Measurements from ENCODE around the gene ADORA3. TPM values are rescaled to one million over a fixed set of nuclear protein-coding genes. Genes with fewer than 3 reads are reported as not detected.

The ADORA3 gene
- total and polyA plus RNA-seq, 10 of the 15 experiments (the other 5 are each of a cell fraction or from before 2014, with no cell fraction given) = 0.14 to 0.29 (median 0.18) TPM; not detected in 2

DNA sequence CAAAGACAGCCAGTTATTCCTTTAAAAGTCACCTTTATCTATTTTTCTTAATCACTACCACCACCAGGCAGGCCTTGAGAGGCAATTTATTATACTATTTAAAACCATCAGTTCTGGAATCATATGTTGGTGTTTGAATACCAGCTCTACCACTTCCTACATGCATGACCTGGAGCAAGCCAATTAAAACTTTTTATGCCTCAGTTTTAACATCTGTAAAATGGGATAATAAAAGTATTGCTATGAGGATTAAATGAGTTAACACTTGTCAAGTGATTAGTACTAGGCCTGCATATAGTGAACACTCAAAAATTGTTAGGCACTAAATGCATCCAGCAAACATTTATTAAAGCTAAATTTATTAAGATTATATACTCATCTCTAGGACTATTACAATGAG is 49.2 kb upstream of the ADORA3 start (continued):
- TF ChIP-seq NFIC (IDR thresholded peaks at IDR 0.05; ENCODE audit: low read depth, low read length) (no peak), SPI1 (IDR thresholded peaks at IDR 0.05; ENCODE audit: borderline replicate concordance, insufficient read depth, low read depth, low read length) (no peak), ZZZ3 (IDR thresholded peaks at IDR 0.05; ENCODE audit: control insufficient read depth, insufficient read length, low read depth) (no peak), TCF12 (IDR thresholded peaks at IDR 0.05; ENCODE audit: low read depth, low read length) (no peak), ZNF622 (IDR thresholded peaks at IDR 0.05) (no peak)
- TF ChIP-seq, protein P1, sequence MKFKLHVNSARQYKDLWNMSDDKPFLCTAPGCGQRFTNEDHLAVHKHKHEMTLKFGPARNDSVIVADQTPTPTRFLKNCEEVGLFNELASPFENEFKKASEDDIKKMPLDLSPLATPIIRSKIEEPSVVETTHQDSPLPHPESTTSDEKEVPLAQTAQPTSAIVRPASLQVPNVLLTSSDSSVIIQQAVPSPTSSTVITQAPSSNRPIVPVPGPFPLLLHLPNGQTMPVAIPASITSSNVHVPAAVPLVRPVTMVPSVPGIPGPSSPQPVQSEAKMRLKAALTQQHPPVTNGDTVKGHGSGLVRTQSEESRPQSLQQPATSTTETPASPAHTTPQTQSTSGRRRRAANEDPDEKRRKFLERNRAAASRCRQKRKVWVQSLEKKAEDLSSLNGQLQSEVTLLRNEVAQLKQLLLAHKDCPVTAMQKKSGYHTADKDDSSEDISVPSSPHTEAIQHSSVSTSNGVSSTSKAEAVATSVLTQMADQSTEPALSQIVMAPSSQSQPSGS (IDR thresholded peaks at IDR 0.05; ENCODE audit: low read length) = no peak

DNA sequence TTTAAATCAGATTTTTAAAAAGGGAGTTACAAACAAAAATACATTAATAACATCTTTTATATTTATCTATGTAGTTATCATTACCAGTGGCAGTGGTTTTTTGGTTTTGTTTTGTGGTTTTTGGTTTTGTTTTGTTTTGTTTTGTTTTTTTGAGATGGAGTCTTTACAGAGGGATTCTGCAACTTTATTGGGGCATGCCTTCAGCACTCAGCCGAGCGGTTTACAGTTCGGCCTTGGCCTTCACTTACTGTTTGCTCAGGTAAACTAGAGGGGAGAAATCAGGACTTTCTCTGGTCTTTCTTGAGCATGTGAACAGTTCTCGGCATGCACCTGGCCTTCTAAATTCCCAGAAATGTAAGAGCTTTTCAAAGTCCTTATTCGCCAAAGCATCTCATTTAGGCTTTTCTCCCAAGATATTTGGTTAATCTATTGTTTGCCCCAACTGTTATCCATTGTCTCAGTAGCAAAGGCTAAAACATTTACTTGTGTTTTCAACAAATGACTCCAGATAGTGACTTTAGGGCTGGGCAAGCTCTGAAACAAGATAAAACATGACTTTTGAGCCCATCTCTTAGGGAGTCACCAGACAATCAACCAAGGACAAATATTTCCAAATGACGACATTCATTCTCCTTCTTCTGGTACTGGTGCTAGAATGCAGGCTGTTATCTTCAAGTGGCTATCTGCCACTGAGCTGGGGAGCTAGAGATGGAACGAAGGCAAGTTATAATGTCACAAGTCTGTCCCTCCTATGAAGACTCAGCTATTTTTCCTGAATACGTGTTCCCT is 48.4 kb upstream of the ADORA3 start:
- in situ Hi-C loops (cut with MboI) = no loop called here
- no peaks in the 10 kb centered on the region for H3K79me2 ChIP-seq (ENCODE audit: control insufficient read depth, insufficient read depth, low read length)
- no peaks in the 10 kb centered on the region for H4K20me1 ChIP-seq (ENCODE audit: control insufficient read depth, insufficient read depth)
- no peak overlapping the region for H2AFZ ChIP-seq (ENCODE audit: control insufficient read depth, low read depth, low read length)
- SMC1A ChIA-PET (ENCODE audit: uncharacterized antibody, unreplicated experiment) = interaction anchor here (0.6 to 4.8 kb wide), 7 partner anchors 9 to 441 kb away, joined by 3 to 22 read pairs (median 4); no protein-coding TSS in a partner anchor
- H3K4me1 ChIP-seq (ENCODE audit: control insufficient read depth, insufficient read depth, low read length) = no peaks in the 10 kb centered on the region
- no peak overlapping the region for H3K4me3 ChIP-seq
- POLR2A ChIA-PET = interaction anchor here (0.6 kb wide), 1 partner anchor 32 kb away, joined by 5 read pairs; no protein-coding TSS in a partner anchor
- DNase-seq (ENCODE audit: low read depth, low spot score) (no peak), ATAC-seq (no peak), FAIRE-seq (no peak)
- CTCF ChIA-PET = interaction anchor here (0.8 to 1.4 kb wide), 6 partner anchors 29 to 559 kb away, joined by 3 to 7 read pairs (median 3); no protein-coding TSS in a partner anchor
- H3K36me3 ChIP-seq (ENCODE audit: control insufficient read depth in 2 of 2, insufficient read depth in 2 of 2, low read length in 1 of 2) = no peaks in the 10 kb centered on the region
- H3K27me3 ChIP-seq (replicated peaks in 1 of 2; ENCODE audit: control insufficient read depth in 2 of 2, insufficient read depth in 2 of 2, low read length in 1 of 2) = no peaks in the 10 kb centered on the region
- RAD21 ChIA-PET (ENCODE audit: unreplicated experiment) = no interaction called here
- H3K4me2 ChIP-seq (ENCODE audit: control insufficient read depth, insufficient read depth) = no peak overlapping the region
- no peak overlapping the region for H3K9ac ChIP-seq (ENCODE audit: control insufficient read depth, insufficient read depth, low read length)
- intact Hi-C loops (cut with micrococcal nuclease; ENCODE audit: unreplicated experiment) = no loop called here
- WGBS (ENCODE audit: insufficient coverage, insufficient replicate concordance, low lambda C conversion rate, missing lambda C conversion rate) = 85% methylated on average over 8 of the region's 8 CpGs
- H3K27ac ChIP-seq (ENCODE audit: control insufficient read depth, insufficient read depth) = no peak overlapping the region
- H3K9me3 ChIP-seq (replicated peaks; ENCODE audit: control insufficient read depth, insufficient read depth, low read length) = no peaks in the 10 kb centered on the region; the same call in 2 of the 3 replicates
- no TSS peak for BruUV-seq (replicated peaks)
- no peak for TF ChIP-seq SREBF2 (IDR thresholded peaks at IDR 0.05; ENCODE audit: low read length)
- TF ChIP-seq EZH2 (IDR thresholded peaks at IDR 0.05; ENCODE audit: borderline replicate concordance, control insufficient read depth, low read depth, low read length) = no peak
- no peak for TF ChIP-seq SREBF1 (IDR thresholded peaks at IDR 0.05; ENCODE audit: low read length)
- TF ChIP-seq RB1 (IDR thresholded peaks at IDR 0.05; ENCODE audit: borderline replicate concordance) = no peak
- no peak for TF ChIP-seq STAT1 (conservative IDR thresholded peaks at IDR 0.05)
- TF ChIP-seq MYB (IDR thresholded peaks at IDR 0.05; ENCODE audit: borderline replicate concordance, low read depth, low read length) = no peak
- TF ChIP-seq, protein P2, sequence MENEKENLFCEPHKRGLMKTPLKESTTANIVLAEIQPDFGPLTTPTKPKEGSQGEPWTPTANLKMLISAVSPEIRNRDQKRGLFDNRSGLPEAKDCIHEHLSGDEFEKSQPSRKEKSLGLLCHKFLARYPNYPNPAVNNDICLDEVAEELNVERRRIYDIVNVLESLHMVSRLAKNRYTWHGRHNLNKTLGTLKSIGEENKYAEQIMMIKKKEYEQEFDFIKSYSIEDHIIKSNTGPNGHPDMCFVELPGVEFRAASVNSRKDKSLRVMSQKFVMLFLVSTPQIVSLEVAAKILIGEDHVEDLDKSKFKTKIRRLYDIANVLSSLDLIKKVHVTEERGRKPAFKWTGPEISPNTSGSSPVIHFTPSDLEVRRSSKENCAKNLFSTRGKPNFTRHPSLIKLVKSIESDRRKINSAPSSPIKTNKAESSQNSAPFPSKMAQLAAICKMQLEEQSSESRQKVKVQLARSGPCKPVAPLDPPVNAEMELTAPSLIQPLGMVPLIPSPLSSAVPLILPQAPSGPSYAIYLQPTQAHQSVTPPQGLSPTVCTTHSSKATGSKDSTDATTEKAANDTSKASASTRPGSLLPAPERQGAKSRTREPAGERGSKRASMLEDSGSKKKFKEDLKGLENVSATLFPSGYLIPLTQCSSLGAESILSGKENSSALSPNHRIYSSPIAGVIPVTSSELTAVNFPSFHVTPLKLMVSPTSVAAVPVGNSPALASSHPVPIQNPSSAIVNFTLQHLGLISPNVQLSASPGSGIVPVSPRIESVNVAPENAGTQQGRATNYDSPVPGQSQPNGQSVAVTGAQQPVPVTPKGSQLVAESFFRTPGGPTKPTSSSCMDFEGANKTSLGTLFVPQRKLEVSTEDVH (IDR thresholded peaks at IDR 0.05; ENCODE audit: low read depth, partially characterized antibody) = no peak
- TF ChIP-seq, protein P3, sequence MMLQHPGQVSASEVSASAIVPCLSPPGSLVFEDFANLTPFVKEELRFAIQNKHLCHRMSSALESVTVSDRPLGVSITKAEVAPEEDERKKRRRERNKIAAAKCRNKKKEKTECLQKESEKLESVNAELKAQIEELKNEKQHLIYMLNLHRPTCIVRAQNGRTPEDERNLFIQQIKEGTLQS (IDR thresholded peaks at IDR 0.05; ENCODE audit: borderline replicate concordance, extremely low read depth, low read depth, low read length) = no peak
- no peak for TF ChIP-seq JUNB (IDR thresholded peaks at IDR 0.05)
- TF ChIP-seq FOS (IDR thresholded peaks at IDR 0.05; ENCODE audit: borderline replicate concordance, extremely low read depth, insufficient read length) = no peak
- no peak for TF ChIP-seq SUZ12 (IDR thresholded peaks at IDR 0.05; ENCODE audit: unreplicated experiment)
- TF ChIP-seq SUPT20H (IDR thresholded peaks at IDR 0.05; ENCODE audit: borderline replicate concordance, control insufficient read depth, low read depth, low read length) = no peak
